MM.1S (cell line): ENCODE results near the gene MAPK4.

Experiments used
- EZH2 ChIP-seq: fragments of 300-600 bp; sonication (generic); optimal IDR thresholded peaks from 2 replicates; pipeline ENCODE3; 2017; ENCODE audit warnings: low read depth, mild to moderate bottlenecking, antibody characterized with exemption, low read length, mixed read lengths
- EZH2phosphoT487 ChIP-seq: fragments of 300-600 bp; sonication (generic); IDR thresholded peaks from 2 replicates; pipeline ENCODE4 v1.6.1; 2018; ENCODE audit warnings: antibody characterized with exemption, low read length
- TF ChIP-seq, protein P1 (sequence below): fragments of 300-600 bp; sonication (generic); IDR thresholded peaks from 2 replicates; pipeline ENCODE4 v1.5.1; 2016; ENCODE audit warnings: antibody characterized with exemption, low read length, mixed read lengths

DNA sequence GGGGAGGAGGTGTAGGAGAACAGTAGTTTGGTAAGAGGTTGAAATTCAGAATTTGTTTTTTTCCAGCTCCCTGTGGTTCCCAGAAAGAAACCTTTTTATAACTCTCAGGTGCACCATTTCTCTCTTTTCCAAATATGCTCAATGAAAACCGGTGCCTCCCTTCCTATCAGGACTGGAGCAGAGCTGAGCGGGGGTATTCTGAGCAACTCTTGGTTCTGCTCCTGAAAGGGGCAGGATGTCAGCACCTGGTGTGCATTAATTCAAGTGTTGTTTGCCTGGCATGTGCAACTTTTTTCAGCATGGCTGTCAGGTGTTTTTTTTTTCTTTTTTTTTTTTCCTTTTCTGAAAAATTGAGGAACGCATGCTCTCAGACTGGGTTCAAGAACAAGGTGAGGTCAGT lies 74.1 kb downstream of the MAPK4 start:
- TF ChIP-seq EZH2 (no peak), EZH2phosphoT487 (no peak)
- TF ChIP-seq, protein P1, sequence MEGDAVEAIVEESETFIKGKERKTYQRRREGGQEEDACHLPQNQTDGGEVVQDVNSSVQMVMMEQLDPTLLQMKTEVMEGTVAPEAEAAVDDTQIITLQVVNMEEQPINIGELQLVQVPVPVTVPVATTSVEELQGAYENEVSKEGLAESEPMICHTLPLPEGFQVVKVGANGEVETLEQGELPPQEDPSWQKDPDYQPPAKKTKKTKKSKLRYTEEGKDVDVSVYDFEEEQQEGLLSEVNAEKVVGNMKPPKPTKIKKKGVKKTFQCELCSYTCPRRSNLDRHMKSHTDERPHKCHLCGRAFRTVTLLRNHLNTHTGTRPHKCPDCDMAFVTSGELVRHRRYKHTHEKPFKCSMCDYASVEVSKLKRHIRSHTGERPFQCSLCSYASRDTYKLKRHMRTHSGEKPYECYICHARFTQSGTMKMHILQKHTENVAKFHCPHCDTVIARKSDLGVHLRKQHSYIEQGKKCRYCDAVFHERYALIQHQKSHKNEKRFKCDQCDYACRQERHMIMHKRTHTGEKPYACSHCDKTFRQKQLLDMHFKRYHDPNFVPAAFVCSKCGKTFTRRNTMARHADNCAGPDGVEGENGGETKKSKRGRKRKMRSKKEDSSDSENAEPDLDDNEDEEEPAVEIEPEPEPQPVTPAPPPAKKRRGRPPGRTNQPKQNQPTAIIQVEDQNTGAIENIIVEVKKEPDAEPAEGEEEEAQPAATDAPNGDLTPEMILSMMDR: no peak
